HG03039 (cell line): ENCODE measurements around the gene ZNF407.

Source experiments
- ATAC-seq: cut with Tn5 transposase; IDR thresholded peaks from one replicate; pipeline ENCODE4 v1.9.1; 2021; ENCODE audit warnings: mild to moderate bottlenecking, moderate library complexity; ENCODE audit not compliant: unreplicated experiment

ZNF407 gene

DNA sequence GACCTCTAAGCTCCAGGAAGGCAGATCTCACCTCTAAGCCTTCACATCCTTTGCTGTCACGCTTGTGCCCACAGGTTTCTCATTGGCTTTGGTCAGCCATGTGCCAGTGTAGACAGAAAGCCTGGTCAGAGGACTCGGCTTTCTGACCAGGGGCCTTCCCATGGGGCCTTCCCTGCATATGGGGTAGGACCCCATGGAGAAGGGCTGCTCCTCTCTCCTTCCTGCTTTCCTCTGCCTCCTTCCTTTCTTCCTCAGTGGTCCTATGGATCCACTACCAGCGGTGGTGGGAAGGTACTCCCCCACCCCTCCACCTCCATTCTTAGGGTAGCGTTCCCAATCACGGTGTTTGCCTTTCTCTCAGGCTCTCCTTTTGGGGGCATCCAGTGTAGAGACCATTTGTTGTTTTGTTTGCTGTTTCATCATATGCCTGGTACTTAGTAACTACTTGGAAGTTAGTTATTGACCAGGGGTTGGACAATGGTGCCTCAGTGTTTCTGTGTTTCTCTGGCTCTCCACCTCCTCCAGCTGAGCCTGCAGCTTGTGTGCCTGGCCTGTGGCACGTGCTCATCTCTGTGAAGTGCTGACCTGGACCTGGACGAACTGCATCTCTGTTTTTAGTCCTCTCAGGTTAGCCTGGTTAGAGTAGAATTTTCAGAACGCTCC, 71.6 kb downstream of the ZNF407 start:
- no peak for ATAC-seq

GRCh38 chr18:74672371-74672770, 74.7 kb downstream of the ZNF407 start:
- no peak for ATAC-seq

DNA sequence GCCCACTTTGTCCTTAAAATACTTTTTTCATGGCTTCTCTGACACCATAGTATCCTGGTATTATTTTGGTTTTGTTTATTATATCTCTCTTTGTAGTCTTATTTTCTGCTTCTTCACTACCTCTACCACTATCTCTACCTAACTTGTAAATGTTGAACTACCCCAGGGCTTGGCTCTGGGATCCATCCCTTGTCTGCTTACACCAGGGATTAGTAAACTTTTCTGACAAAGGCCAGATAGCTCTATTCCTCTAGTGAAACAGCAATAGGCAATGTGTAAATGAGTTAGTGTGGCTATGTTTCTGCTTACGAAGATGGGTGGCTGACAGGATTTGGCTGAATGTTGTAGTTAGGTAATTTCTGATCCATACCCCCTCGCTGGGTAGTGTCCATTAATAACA, 76.8 kb downstream of the ZNF407 start:
- no peak for ATAC-seq

GRCh38 chr18:74679006-74679678, 81.5 kb downstream of the ZNF407 start:
- ATAC-seq: no peak

- no peak for ATAC-seq
These were observed 82.0 kb downstream of the ZNF407 start for GRCh38 chr18:74679679-74680076.

GRCh38 chr18:74682141-74682990, 84.7 kb downstream of the ZNF407 start:
- no peak for ATAC-seq

- no peak for ATAC-seq
These were observed 85.3 kb downstream of the ZNF407 start for GRCh38 chr18:74682991-74683297.

DNA sequence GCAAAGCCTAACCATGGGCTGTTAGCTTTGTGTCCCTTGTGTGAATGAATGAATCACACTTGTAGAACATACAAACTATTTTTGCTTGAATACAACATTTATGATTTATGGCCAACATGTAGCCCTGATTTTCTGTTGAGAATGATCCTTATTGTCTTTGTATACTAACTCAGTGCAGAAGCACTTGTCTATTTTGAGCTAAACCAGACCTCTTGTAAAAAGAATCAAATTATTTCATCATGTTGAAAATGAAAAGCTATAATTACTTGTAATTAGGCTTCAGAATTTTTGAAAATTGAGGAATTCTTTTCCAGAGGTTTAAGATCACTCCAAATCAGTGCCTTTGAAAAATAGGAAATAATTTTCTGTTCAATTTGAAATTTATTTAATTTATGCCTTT, 85.9 kb downstream of the ZNF407 start:
- ATAC-seq: no peak

DNA sequence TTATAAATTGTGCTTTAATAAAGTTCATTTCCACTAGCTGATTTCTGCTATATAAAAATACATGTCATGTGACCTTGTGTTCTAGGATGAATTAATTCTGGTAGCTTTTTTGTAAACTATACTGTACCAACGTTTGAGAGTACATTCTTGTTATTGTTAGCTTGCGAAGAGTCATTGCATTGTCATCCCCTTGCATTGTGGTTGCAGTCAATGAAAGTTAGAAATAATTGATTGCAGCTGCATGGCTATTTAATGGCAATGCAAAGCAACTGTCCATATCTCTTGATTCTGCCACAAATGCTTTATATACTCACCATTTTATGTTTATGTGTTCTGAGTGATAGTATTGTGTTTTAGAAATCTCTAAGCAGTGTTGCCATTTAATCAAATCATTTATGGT, 91.6 kb downstream of the ZNF407 start:
- no peak for ATAC-seq

DNA sequence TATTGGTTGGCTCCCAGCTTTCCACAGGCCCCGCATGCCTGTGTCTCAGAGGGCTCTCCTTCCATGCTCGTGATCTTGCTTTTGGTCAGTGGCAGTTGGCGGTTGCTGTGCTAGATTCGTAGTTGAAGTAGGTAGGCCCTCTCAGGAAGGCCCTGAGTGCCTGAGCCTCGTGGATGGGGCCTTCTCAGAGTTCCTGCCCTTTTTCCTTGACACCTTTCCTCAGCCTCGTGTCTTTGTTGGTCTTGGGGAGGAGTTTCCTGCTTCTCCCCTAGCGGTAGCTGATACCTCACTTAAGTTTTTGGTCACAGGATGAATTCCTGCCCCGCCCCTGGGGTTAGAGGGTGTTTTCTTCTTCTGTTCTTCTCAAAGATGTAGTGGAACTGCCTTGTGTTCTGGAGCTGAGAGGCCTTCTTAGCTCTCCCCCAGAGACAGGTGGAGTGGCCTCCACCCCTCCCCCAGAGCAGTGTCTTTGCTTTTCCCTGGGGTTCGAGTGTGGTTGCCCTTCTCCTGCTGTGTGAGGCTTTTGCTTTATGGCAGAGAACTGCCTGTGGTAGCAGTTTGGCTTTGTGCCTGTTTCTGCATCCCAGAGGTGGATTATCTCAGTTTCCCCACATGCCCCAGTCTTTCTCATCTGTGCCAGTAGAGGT, 94.8 kb downstream of the ZNF407 start:
- ATAC-seq: no peak

- ATAC-seq: no peak
These were observed 96.8 kb downstream of the ZNF407 start for GRCh38 chr18:74694436-74694835.

GRCh38 chr18:74695170-74695569, 97.5 kb downstream of the ZNF407 start:
- no peak for ATAC-seq

DNA sequence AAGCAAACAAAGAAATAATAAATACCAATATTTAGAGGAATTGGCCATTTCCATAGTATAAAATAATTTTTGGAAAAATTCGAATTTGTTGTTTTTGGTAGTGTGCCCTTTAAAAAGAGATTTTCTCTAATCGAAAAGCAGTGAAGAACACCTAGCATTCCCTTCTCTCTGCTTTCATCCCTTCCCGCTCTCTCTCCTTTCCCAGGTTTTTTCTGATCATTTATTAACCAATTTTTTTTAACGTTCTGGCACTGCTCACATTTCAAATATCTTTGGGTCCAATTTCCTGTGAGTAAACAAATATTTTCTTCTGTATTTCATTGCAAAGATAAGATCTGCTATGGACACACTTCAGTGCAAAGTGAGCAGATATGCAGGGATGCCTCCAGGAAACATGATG, 101.2 kb downstream of the ZNF407 start:
- no peak for ATAC-seq

GRCh38 chr18:74699455-74699854, 101.8 kb downstream of the ZNF407 start:
- no peak for ATAC-seq

- ATAC-seq: no peak
These were observed 105.3 kb downstream of the ZNF407 start for GRCh38 chr18:74702950-74703349.

GRCh38 chr18:74708169-74708568, 110.5 kb downstream of the ZNF407 start:
- no peak for ATAC-seq

- no peak for ATAC-seq
These were observed 111.8 kb downstream of the ZNF407 start for GRCh38 chr18:74709452-74709851.

DNA sequence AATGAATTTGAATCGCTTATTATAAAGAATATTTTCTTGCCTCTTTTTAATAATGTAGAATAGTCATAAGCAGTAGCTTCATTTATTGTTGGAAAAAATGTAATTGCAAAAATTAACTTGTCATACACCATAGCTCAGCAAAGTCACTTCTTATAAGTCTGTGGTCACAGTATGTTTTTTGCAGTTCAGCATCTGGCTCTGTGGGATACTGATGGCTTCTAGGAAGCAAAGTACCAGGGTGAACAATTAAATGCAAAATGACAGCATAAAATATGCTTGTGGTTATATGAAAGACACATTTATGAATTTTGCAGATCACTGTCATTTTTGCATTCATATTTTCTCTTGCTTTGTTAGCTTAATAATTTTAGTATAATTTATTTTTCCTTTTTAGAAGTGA, 116.5 kb downstream of the ZNF407 start:
- no peak for ATAC-seq

- ATAC-seq: no peak
These were observed 117.1 kb downstream of the ZNF407 start for GRCh38 chr18:74714791-74715190.

- ATAC-seq: no peak
These were observed 117.6 kb downstream of the ZNF407 start for GRCh38 chr18:74715306-74715705.

- ATAC-seq: no peak
These were observed 118.4 kb downstream of the ZNF407 start for GRCh38 chr18:74715865-74716712.
